Activated CD4-positive, alpha-beta T cell treated with anti-CD3 and anti-CD28 coated beads, Interleukin-2, amount 10 ng/mL, durations not matched to agents 24 days and 14 days (primary cell): Measurements from ENCODE around the gene NUDT14. TPM values are rescaled to one million over a fixed set of nuclear protein-coding genes. Genes with fewer than 3 reads are reported as not detected.

Experiments used
- DNase-seq: peaks from one replicate; pipeline ENCODE4 v3.0.0; 2022
- H3K27ac Mint-ChIP-seq: one replicate; pipeline ENCODE4 v1.8.0; 2022; ENCODE audit warnings: mild to moderate bottlenecking, mixed read lengths
- H3K27me3 Mint-ChIP-seq: one replicate; pipeline ENCODE4 v1.8.0; 2022; ENCODE audit warnings: mixed read lengths
- H3K36me3 Mint-ChIP-seq: one replicate; pipeline ENCODE4 v1.8.0; 2022; ENCODE audit warnings: low read depth, mild to moderate bottlenecking, mixed read lengths
- H3K4me1 Mint-ChIP-seq: one replicate; pipeline ENCODE4 v1.8.0; 2021; ENCODE audit warnings: mixed read lengths
- H3K4me3 Mint-ChIP-seq: one replicate; pipeline ENCODE4 v1.8.0; 2022; ENCODE audit warnings: mild to moderate bottlenecking, moderate library complexity, mixed read lengths
- H3K9me3 Mint-ChIP-seq: one replicate; pipeline ENCODE4 v1.8.0; 2021; ENCODE audit warnings: mixed read lengths
- intact Hi-C: fragments of 100-400 bp; cut with micrococcal nuclease; formaldehyde crosslinking; loops from one replicate; pipeline ENCODE4 v1.15.1; 2023
- total RNA-seq: library from RNA; stranded (reverse); gene quantifications from 2 replicates; pipeline ENCODE4 v1.2.3, GENCODE V29; 2022

The NUDT14 gene
- total RNA-seq, 1 donor from 2014 or later = 8.3 TPM

DNA sequence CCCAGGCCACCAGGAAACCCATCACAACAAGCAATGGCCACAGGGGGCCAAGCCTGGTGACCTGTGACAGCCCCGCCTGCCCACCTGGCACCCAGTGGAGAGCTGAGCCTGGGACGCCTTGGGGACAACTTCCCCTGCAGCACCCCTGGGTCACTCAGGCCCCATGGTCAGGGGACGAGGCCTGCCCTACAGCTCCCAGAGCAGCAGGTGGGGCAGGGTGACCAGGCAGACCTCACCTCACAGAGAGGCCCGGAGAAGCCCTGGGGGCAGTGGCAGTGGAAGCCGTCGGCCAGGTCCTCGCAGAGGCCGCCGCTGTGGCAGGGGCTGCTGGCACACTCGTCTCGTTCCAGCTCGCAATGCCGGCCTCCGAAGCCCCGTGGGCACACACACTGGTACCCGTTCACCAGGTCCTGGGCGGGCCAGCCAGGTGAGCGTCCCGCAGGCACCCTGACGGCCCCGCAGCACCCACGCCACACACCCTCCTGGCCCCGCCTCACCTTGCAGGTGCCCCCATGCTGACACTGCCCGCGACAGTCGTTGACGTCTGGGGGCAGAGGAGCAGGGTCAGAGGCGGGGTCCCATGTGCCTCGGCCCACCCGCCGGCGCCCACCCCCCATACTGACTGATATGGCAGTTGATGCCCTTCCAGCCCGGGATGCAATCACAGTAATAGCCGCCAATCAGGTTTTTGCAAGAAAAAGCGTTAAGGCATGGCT lies 30.6 kb downstream of the NUDT14 start:
- H3K4me1 Mint-ChIP-seq = no peaks in the 10 kb centered on the region
- DNase-seq = no peak
- no peaks in the 10 kb centered on the region for H3K9me3 Mint-ChIP-seq
- H3K27me3 Mint-ChIP-seq = no peaks in the 10 kb centered on the region
- H3K27ac Mint-ChIP-seq = no peak overlapping the region
- H3K36me3 Mint-ChIP-seq = no peaks in the 10 kb centered on the region
- intact Hi-C loops = no loop called here
- no peak overlapping the region for H3K4me3 Mint-ChIP-seq

DNA sequence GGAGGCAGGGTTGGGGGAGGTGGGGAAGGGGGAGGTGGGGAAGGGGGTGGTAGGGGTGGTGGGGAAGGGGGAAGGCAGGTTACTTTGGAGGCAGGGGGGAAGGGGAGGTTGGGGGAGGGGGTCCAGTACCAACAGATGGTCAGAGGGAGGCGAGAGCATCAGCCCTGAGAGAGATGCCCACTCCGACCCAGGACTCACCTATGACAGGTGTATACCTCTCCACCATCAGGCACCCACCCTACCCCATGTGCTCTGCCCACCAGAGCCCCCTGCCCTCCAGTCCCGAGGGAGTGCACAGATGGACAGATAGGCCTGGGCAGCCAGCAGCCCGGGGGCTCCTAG lies 31.1 kb downstream of the NUDT14 start:
- Mint-ChIP-seq H3K9me3 (no peaks in the 10 kb centered on the region), H3K27me3 (no peaks in the 10 kb centered on the region), H3K4me1 (no peaks in the 10 kb centered on the region), H3K27ac (no peak overlapping the region), H3K4me3 (no peak overlapping the region), H3K36me3 (no peaks in the 10 kb centered on the region)
- intact Hi-C loops = no loop called here
- DNase-seq = no peak

DNA sequence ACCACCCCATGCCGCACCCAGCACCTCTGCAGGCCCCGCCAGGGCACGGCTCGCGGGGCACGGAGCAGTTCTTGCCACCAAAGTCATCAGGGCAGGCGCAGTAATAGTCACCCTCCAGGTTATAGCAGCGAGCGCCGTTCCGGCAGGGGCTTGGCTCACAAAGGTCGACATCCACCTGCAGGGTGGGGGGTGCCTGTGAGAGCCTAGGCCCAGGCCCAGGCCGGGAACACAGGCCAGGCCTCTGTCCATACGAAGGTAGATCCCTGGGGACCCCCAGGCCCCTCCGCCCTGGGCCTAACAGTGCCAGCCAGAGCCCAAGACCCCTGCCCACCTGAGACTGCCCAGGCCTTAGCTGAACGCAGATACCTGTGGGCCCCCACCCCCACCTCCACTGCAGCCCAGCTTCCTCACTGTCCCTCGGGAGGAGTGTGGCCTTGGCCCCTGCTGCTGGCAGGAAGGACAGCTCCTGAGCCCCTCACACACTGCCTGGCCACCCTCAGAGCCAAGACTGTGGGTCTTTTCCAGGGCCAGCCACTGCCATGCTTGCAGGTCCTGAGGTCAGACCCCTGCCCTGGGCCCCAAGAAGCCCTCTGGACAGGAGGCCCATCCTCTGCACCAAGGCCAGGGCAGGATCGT lies 31.8 kb downstream of the NUDT14 start:
- intact Hi-C loops = no loop called here
- no peaks in the 10 kb centered on the region for H3K9me3 Mint-ChIP-seq
- H3K27me3 Mint-ChIP-seq = no peaks in the 10 kb centered on the region
- H3K36me3 Mint-ChIP-seq = no peaks in the 10 kb centered on the region
- H3K27ac Mint-ChIP-seq = no peak overlapping the region
- H3K4me3 Mint-ChIP-seq = no peak overlapping the region
- no peaks in the 10 kb centered on the region for H3K4me1 Mint-ChIP-seq
- DNase-seq = no peak

DNA sequence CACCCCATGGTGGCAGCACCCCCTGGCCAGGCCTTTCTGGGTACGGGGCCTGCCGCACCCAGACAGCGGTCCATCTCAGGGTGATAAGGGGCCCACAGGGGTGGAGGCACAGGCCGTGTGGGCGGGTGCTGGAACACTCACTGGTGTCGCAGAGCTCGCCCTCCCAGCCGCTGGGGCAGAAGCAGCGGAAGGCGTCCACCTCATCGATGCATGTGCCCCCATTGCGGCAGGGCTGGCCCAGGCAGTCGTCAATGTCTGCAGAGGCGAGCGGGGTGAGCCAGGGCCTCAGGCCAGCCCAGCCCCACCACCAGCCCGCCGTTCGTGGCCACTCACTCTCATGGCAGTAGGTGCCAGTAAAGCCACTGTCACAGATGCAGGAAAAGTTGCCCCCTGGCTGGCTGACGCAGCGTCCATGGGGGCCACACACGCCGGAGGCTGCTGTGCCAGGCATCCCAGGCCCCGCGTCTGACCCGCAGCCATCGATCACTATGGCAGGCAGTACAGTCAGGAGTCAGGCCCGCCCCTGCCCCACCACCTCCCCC lies 32.4 kb downstream of the NUDT14 start:
- Mint-ChIP-seq H3K4me3 (no peak overlapping the region), H3K27ac (no peak overlapping the region), H3K27me3 (no peaks in the 10 kb centered on the region), H3K9me3 (no peaks in the 10 kb centered on the region), H3K36me3 (no peaks in the 10 kb centered on the region), H3K4me1 (no peaks in the 10 kb centered on the region)
- DNase-seq = no peak
- intact Hi-C loops = no loop called here

DNA sequence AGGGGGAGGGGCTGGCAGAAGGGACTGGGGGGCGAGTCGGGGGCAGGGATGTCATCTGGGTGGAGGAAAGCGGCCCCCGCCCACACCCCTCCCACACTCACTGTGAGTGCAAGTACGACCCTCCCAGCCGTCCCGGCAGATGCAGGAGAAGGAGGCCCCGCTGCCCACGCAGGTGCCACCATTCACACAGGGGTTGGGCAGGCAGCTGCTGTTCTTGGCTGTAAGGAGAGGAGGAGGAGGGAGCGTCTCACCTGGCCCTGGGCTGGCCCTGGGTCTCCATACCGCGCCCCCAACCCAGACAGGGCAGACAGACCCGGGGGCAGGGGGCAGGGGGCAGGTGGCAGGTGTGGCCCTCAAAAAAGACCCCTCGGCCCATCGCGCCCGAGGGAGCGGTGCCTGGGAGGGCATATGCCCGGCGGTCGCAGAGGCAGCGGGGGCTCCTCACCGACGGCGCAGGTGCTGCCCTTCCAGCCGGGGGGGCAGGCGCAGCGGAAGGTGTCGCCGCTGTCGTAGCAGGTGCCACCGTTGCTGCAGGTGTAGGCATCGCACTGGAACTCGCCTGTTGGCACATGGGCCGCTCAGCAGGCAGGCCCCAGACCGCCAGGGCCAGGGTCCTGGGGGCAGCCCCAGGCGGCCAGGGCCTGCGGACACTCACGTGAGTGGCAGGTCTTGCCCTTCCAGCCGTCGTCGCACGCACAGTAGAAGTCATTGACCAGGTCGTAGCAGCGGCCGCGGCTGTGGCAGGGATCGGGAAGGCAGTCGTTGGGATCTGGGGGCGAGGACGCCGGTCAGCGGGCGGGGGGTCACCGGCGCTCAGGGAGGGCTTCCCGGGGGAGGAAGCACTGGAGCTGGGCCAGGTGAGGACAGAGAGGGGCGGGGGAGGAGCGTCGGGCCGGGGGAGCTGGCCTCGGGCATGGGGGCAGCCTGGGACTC lies 33.2 kb downstream of the NUDT14 start:
- H3K27ac Mint-ChIP-seq = no peak overlapping the region
- DNase-seq = no peak
- H3K4me3 Mint-ChIP-seq = no peak overlapping the region
- H3K36me3 Mint-ChIP-seq = no peaks in the 10 kb centered on the region
- no peaks in the 10 kb centered on the region for H3K9me3 Mint-ChIP-seq
- H3K4me1 Mint-ChIP-seq = no peaks in the 10 kb centered on the region
- H3K27me3 Mint-ChIP-seq = no peaks in the 10 kb centered on the region
- intact Hi-C loops = no loop called here

DNA sequence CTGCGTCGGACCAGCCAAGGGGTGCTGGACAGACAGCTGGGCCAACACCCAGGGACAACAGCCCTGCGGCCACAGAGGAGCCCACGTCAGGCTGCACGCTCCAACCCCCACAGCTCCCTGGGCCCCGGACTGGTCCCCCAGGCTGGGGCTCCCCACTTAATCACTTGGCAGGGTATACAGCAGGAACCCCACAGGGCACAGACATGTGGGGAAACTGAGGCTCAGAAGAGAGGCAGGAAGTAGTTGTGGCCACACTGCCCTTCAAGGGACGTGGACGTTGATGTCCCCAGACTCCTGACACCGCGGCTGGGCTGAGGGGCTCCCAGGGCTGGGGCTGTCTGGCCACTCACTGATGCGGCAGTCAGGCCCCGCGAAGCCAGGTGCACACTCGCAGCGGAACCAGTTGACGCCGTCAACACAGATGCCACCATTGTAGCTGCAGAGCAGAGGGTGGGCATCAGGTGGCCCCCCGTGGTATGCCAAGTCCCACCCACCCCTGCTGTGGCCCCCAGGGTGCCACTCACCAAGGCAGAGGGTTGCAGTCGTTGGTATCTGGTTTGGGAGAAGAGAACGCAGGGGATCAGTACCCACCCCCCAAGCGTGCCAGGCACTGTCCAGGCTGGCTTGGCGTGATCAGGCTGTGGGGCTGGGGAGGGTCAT lies 34.0 kb downstream of the NUDT14 start:
- no peak for DNase-seq
- no peaks in the 10 kb centered on the region for H3K36me3 Mint-ChIP-seq
- no peaks in the 10 kb centered on the region for H3K4me1 Mint-ChIP-seq
- peaks cover 2% of the 10 kb centered on the region for H3K9me3 Mint-ChIP-seq
- intact Hi-C loops = no loop called here
- H3K27ac Mint-ChIP-seq = no peak overlapping the region
- no peaks in the 10 kb centered on the region for H3K27me3 Mint-ChIP-seq
- no peak overlapping the region for H3K4me3 Mint-ChIP-seq

DNA sequence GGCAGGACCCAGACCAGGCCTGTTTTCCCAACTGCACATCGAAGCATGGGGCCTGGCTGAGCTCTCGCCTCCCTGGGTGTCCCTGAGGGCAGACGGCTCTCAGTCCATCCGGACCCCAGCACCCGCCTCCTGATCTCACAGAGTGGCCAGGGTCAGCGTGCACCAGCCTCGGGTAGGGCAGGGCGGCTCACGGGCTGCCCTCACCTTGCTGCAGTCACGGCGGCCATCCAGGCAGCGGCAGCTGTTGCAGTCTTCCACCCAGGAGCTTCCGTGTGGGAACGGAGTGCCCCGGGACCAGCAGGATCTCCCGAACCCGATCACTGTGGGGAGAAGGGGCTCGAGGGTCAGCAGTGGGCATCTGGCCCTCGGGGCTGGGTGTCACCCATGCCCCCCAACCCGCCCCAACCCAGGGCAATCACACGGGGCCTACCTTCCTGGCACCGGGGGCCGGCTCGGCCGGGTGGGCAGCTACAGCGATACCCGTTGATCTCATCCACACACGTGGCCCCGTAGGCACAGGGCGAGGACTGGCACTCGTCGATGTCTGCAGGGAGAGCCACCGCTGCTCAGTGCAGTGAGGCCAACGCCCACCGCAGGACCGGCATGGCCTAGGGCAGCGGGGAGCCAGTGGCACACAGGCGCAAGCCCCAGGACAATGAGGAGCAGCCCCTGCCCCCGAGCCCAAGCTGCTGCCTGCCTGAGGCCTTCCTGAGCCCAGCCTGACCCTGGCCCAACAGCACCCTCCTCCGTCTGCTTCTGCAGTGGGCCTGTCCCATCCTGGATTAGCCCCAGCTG lies 34.7 kb downstream of the NUDT14 start:
- Mint-ChIP-seq H3K27ac (no peak overlapping the region), H3K27me3 (no peaks in the 10 kb centered on the region), H3K4me3 (no peak overlapping the region), H3K36me3 (no peaks in the 10 kb centered on the region), H3K4me1 (no peaks in the 10 kb centered on the region), H3K9me3 (peaks cover 3% of the 10 kb centered on the region)
- intact Hi-C loops = no loop called here
- no peak for DNase-seq

DNA sequence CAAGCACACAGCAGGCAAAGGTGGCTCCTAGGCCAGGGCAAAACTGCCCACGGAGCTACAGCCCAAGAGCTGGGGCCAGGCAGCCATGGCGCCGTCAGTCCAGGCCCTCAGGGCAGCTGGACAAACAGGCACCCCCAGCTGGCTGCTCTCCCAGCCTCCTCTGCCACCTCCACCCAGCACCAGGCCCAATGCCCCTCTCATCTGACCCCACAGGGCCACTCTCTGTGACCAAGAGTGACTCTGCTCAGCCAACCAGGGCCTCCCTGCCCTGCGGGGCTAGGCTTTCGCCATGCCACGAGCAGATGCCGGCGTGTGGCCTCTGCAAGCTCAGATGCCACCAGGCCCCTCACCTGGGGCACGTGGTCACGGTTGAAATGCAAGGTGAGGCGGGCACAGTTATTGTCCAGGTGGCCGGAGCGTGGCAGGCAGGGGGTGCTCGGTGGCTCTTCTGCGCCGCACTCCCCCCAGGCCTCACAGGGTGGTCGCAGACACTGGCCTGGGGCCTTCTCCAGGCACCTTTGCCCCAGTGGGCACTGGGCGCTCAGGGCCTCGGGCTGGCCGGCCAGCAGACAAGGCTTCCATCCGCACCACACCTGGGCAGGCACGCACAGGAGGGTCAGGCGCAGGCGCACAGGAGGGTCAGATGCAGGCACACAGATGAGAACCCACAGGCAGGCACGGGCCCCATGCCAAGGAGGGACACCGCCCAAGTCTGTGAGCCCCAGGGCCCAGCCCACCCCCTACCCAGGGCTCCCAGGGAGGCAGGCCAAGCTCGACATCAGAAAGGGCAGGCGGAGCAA lies 35.5 kb downstream of the NUDT14 start:
- intact Hi-C loops = no loop called here
- peaks cover 3% of the 10 kb centered on the region for H3K9me3 Mint-ChIP-seq
- no peak overlapping the region for H3K4me3 Mint-ChIP-seq
- peaks cover 3% of the 10 kb centered on the region for H3K36me3 Mint-ChIP-seq
- no peaks in the 10 kb centered on the region for H3K4me1 Mint-ChIP-seq
- no peak overlapping the region for H3K27ac Mint-ChIP-seq
- H3K27me3 Mint-ChIP-seq = no peaks in the 10 kb centered on the region
- DNase-seq = no peak

DNA sequence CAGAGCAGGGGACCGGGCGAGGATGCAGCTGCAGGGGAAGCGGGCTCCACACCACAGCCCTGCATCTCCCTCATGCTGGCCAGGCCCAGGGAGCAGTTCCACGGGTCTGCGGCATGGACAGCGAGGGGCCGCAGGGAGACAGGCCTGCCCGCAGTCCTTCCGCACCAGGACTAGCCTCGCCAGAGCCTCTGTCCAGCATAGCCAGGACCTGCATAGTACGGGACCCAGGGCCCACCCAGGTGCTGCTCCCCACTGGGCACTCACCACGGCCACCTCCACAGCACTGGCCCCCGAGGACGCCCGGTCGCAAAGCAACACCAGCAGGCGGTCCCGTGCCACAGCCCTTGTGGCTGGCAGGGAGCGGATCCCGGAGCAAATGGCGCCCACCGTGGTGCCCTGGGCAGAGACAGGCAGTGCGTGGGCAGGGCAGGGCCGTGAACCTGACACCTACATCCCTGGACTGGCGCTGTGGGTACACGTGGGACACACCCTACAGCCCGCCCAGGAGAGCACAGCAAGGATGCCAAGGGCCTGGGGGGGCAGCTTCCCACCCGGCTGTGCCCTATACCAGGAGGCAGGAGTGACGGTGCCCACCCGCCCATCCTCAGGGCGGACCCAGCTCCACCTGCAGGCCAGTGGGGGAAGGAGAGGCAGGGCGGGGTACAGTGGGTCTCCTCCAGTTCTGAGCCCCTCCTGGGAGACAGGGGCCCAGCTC lies 36.3 kb downstream of the NUDT14 start:
- intact Hi-C loops = no loop called here
- Mint-ChIP-seq H3K9me3 (peaks cover 7% of the 10 kb centered on the region), H3K27me3 (no peaks in the 10 kb centered on the region), H3K27ac (no peak overlapping the region), H3K4me3 (no peak overlapping the region), H3K4me1 (no peaks in the 10 kb centered on the region), H3K36me3 (peaks cover 3% of the 10 kb centered on the region)
- no peak for DNase-seq

DNA sequence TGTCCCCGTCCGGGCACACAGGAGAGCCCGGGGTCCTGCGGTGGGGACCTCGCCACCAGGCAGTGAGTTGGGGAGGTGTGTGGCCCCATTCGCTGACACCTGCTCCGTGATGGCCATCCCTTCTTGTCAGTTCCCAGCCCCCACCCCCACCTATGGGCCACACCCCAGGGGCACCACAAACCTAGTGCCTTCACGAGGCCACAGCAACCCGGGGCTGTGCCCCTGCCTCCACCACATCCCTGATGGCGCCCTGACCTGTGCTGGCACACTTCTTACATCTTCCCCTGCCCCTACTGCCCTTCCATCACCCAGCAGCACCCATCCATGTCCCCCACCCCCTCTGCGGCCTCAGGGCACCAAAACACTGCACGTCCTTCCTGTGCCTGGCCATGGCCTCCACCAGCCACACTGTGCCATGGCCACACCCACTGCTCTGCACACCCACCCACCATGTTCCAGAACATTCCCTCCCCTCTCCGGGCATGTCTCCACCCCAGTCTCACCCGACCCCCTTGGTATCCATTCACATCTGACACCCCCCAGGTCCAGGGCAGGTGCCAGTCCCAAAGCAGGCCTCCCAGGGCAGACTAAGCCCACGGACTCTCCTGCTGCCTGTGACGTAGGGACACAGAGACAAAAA lies 37.0 kb downstream of the NUDT14 start:
- Mint-ChIP-seq H3K4me3 (no peak overlapping the region), H3K27ac (no peak overlapping the region), H3K36me3 (peaks cover 3% of the 10 kb centered on the region), H3K9me3 (peaks cover 7% of the 10 kb centered on the region), H3K27me3 (no peaks in the 10 kb centered on the region), H3K4me1 (no peaks in the 10 kb centered on the region)
- DNase-seq = no peak
- intact Hi-C loops = no loop called here

DNA sequence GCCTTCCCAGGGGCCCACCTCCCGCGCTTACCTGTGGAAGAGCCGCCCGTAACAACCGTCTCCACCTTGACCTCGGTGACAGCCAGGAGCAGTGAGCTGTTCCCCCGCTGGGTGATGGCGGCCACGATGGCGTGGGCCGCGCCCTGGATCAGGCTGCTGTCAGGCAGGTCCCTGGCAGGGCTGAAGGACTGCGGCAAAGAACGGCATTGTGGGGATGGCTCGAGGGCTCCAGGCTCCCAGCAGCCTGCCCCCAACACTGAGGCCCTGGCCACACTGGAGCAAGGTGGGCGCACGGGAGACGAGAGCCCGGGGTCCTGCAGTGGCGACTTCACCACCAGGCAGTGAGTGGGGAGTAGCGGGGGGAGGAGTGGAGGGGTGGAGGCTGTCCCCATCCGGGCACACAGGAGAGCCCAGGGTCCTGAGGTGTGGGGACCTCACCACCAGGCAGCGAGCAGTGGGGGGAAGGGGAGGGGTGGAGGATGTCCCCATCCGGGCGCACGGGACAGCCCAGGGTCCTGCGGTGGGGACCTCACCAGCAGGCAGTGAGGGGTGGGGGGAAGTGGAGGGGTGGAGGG lies 37.6 kb downstream of the NUDT14 start:
- H3K4me3 Mint-ChIP-seq = no peak overlapping the region
- H3K27me3 Mint-ChIP-seq = no peaks in the 10 kb centered on the region
- intact Hi-C loops = no loop called here
- H3K9me3 Mint-ChIP-seq = peaks cover 7% of the 10 kb centered on the region
- no peak overlapping the region for H3K27ac Mint-ChIP-seq
- H3K4me1 Mint-ChIP-seq = no peaks in the 10 kb centered on the region
- DNase-seq = no peak
- peaks cover 3% of the 10 kb centered on the region for H3K36me3 Mint-ChIP-seq
